HG03097 (cell line): ENCODE results near the gene INSYN1.
A peak's percentile ranks its signal among the peaks of the same experiment; 100 is the strongest.
"Not testable (repeated sequence)": the region's sequence is repeated elsewhere in the genome, so short reads cannot be mapped to it uniquely, and the experiment has no call there.

Experiments used
- ATAC-seq: cut with Tn5 transposase; IDR thresholded peaks from one replicate; pipeline ENCODE4 v1.9.1; 2021; ENCODE audit not compliant: unreplicated experiment, low FRiP score

Gene INSYN1

GRCh38 chr15:73717206-73717605 lies 35.9 kb downstream of the INSYN1 start:
- ATAC-seq: no peak

- ATAC-seq: no peak
Observed at GRCh38 chr15:73716417-73716816, 36.7 kb downstream of the INSYN1 start.

- ATAC-seq: no peak
Observed at GRCh38 chr15:73715417-73715816, 37.7 kb downstream of the INSYN1 start.

- ATAC-seq: no peak
Observed at GRCh38 chr15:73714695-73715301, 38.4 kb downstream of the INSYN1 start.

GRCh38 chr15:73712107-73712506 lies 41.0 kb downstream of the INSYN1 start:
- no peak for ATAC-seq

GRCh38 chr15:73711526-73711925 lies 41.6 kb downstream of the INSYN1 start:
- no peak for ATAC-seq

- ATAC-seq: no peak
Observed at GRCh38 chr15:73710321-73710720, 42.8 kb downstream of the INSYN1 start.

GRCh38 chr15:73709686-73710085 lies 43.5 kb downstream of the INSYN1 start:
- no peak for ATAC-seq

- no peak for ATAC-seq
Observed at GRCh38 chr15:73709241-73709640, 43.9 kb downstream of the INSYN1 start.

- ATAC-seq: no peak
Observed at GRCh38 chr15:73708691-73709090, 44.5 kb downstream of the INSYN1 start.

- ATAC-seq: no peak
Observed at GRCh38 chr15:73704869-73705645, 48.1 kb downstream of the INSYN1 start.

GRCh38 chr15:73704142-73704868 lies 48.8 kb downstream of the INSYN1 start:
- ATAC-seq: not testable (repeated sequence)

- ATAC-seq: not testable (repeated sequence)
Observed at GRCh38 chr15:73703601-73704000, 49.5 kb downstream of the INSYN1 start.

GRCh38 chr15:73702311-73703239 lies 50.6 kb downstream of the INSYN1 start:
- not testable (repeated sequence) for ATAC-seq

GRCh38 chr15:73700041-73700842 lies 52.9 kb downstream of the INSYN1 start:
- no peak for ATAC-seq

- ATAC-seq: no peak
Observed at GRCh38 chr15:73699249-73700040, 53.7 kb downstream of the INSYN1 start.

- peak; percentile 80 for ATAC-seq
Observed at GRCh38 chr15:73697033-73697467, 56.1 kb downstream of the INSYN1 start.

- ATAC-seq: no peak
Observed at GRCh38 chr15:73696641-73697001, 56.5 kb downstream of the INSYN1 start.
